RWPE2 (cell line): ENCODE measurements around the gene TRMT61A.
A peak's percentile ranks its signal among the peaks of the same experiment; 100 is the strongest.

Experiments used
- ATAC-seq: fragments of 200-7000 bp; cut with Tn5 transposase; 3 replicates; pipeline ENCODE4 v1.9.1; 2021; ENCODE audit warnings: low read depth
- DNase-seq: peaks from one replicate; pipeline ENCODE4 v3.0.0-alpha.2; 2020; ENCODE audit warnings: low spot score
- H3K27ac ChIP-seq: fragments of 450-650 bp; 2 replicates; pipeline ENCODE4 v1.5.1; 2017; ENCODE audit warnings: mild to moderate bottlenecking; ENCODE audit not compliant: poor library complexity, severe bottlenecking
- H3K27me3 ChIP-seq: fragments of 250-450 bp; sonication (Bioruptor Pico); 2 replicates; pipeline ENCODE4 v1.5.1; 2021; ENCODE audit warnings: mild to moderate bottlenecking, moderate library complexity; ENCODE audit not compliant: insufficient read depth, poor library complexity, severe bottlenecking
- H3K36me3 ChIP-seq: fragments of 250-450 bp; sonication (Bioruptor Pico); 2 replicates; pipeline ENCODE4 v1.5.1; 2020; ENCODE audit warnings: low read depth, mild to moderate bottlenecking, moderate library complexity
- H3K4me1 ChIP-seq: fragments of 250-450 bp; sonication (Bioruptor Pico); 2 replicates; pipeline ENCODE4 v1.5.1; 2021; ENCODE audit warnings: mild to moderate bottlenecking, moderate library complexity; ENCODE audit not compliant: insufficient read depth, poor library complexity, severe bottlenecking
- H3K4me3 ChIP-seq: fragments of 250-450 bp; sonication (Bioruptor Pico); 2 replicates; pipeline ENCODE4 v1.5.1; 2021; ENCODE audit warnings: mild to moderate bottlenecking, moderate library complexity; ENCODE audit not compliant: severe bottlenecking
- H3K9me3 ChIP-seq: fragments of 250-450 bp; sonication (Bioruptor Pico); 2 replicates; pipeline ENCODE4 v1.5.1; 2021; ENCODE audit warnings: mild to moderate bottlenecking, moderate library complexity; ENCODE audit not compliant: severe bottlenecking
- TF ChIP-seq, protein P1 (sequence below): fragments of 450-650 bp; IDR thresholded peaks from one replicate; pipeline ENCODE4 v1.5.1; 2017; ENCODE audit warnings: mild to moderate bottlenecking, moderate library complexity; ENCODE audit not compliant: poor library complexity, severe bottlenecking

The TRMT61A gene

GRCh38 chr14:103512701-103513611 lies 16.0 kb upstream of the TRMT61A start:
- H3K9me3 ChIP-seq: no peaks in the 10 kb centered on the region
- TF ChIP-seq, protein P1, sequence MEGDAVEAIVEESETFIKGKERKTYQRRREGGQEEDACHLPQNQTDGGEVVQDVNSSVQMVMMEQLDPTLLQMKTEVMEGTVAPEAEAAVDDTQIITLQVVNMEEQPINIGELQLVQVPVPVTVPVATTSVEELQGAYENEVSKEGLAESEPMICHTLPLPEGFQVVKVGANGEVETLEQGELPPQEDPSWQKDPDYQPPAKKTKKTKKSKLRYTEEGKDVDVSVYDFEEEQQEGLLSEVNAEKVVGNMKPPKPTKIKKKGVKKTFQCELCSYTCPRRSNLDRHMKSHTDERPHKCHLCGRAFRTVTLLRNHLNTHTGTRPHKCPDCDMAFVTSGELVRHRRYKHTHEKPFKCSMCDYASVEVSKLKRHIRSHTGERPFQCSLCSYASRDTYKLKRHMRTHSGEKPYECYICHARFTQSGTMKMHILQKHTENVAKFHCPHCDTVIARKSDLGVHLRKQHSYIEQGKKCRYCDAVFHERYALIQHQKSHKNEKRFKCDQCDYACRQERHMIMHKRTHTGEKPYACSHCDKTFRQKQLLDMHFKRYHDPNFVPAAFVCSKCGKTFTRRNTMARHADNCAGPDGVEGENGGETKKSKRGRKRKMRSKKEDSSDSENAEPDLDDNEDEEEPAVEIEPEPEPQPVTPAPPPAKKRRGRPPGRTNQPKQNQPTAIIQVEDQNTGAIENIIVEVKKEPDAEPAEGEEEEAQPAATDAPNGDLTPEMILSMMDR: peak; percentile 12
- no peaks in the 10 kb centered on the region for H3K27me3 ChIP-seq
- peak overlapping the region; percentile 76 for H3K27ac ChIP-seq
- ATAC-seq: peak; percentile 91
- no peak overlapping the region for H3K4me3 ChIP-seq
- H3K36me3 ChIP-seq: peaks cover 33% of the 10 kb centered on the region
- peaks cover 18% of the 10 kb centered on the region for H3K4me1 ChIP-seq
- peak; percentile 95 for DNase-seq

GRCh38 chr14:103514596-103515421 lies 14.2 kb upstream of the TRMT61A start:
- Histone ChIP-seq H3K9me3 (no peaks in the 10 kb centered on the region), H3K4me1 (peaks cover 32% of the 10 kb centered on the region), H3K27me3 (no peaks in the 10 kb centered on the region), H3K36me3 (peaks cover 19% of the 10 kb centered on the region), H3K27ac (no peak overlapping the region), H3K4me3 (no peak overlapping the region)
- TF ChIP-seq, protein P1: no peak
- DNase-seq (peak; percentile 60), ATAC-seq (no peak)

DNA sequence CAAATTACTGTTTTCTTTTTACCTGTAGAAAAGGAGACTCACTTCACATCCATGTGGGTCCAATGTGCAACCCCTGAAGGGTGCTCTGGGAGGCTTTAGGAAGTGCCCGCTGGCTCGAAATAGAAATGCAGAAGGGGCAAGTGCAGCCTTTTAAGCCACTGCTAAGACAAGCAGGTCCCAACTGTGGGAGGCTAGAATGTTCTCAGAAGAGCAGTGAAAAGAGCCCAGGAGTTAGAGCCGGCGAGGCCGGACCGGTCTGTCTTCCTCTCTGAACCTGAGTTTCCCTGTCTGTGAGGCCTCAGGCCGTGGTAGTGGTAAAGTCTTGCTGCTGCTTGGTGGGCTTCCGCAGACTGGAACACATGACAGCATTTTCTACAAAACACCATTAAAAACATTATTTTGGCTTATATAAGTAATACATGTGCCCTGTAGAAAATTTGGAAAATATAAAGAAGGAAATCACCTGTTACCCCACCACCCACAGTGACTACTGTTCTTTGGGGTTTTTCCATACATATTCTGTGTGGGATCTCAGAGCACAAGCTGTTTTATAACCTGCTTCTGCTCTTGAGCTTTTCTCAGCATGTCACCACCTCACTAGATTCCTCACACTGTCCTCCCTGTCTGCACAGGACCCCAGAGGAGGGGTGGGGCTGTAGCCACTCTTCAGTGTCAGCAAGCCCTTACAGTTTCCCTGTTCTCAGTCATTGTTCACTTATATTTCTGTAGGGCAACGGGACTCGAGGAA lies 12.4 kb upstream of the TRMT61A start:
- ATAC-seq (no peak), DNase-seq (peak; percentile 38)
- H3K36me3 ChIP-seq: peaks cover 6% of the 10 kb centered on the region; the same call in 1 of the 2 replicates
- TF ChIP-seq, protein P1: no peak
- H3K27ac ChIP-seq: no peak overlapping the region
- no peaks in the 10 kb centered on the region for H3K9me3 ChIP-seq
- H3K4me3 ChIP-seq: no peak overlapping the region
- H3K4me1 ChIP-seq: peaks cover 32% of the 10 kb centered on the region
- peaks cover 2% of the 10 kb centered on the region for H3K27me3 ChIP-seq

- Histone ChIP-seq H3K27me3 (peaks cover 8% of the 10 kb centered on the region), H3K9me3 (no peaks in the 10 kb centered on the region), H3K27ac (no peak overlapping the region), H3K4me3 (no peak overlapping the region), H3K36me3 (peaks cover 5% of the 10 kb centered on the region; the same call in 1 of the 2 replicates), H3K4me1 (peaks cover 32% of the 10 kb centered on the region)
- TF ChIP-seq, protein P1: no peak
- ATAC-seq: no peak
- DNase-seq: peak; percentile 55
Measured at GRCh38 chr14:103517174-103517566, 11.8 kb upstream of the TRMT61A start.
